GM19099 (cell line): ENCODE results near the gene EXOC3.

Source experiments
- POLR2A ChIP-seq: IDR thresholded peaks from 3 replicates; pipeline ENCODE4 v1.6.1; 2011; ENCODE audit warnings: low read depth; ENCODE audit not compliant: insufficient read length; ENCODE audit errors: extremely low read depth

Gene EXOC3

DNA sequence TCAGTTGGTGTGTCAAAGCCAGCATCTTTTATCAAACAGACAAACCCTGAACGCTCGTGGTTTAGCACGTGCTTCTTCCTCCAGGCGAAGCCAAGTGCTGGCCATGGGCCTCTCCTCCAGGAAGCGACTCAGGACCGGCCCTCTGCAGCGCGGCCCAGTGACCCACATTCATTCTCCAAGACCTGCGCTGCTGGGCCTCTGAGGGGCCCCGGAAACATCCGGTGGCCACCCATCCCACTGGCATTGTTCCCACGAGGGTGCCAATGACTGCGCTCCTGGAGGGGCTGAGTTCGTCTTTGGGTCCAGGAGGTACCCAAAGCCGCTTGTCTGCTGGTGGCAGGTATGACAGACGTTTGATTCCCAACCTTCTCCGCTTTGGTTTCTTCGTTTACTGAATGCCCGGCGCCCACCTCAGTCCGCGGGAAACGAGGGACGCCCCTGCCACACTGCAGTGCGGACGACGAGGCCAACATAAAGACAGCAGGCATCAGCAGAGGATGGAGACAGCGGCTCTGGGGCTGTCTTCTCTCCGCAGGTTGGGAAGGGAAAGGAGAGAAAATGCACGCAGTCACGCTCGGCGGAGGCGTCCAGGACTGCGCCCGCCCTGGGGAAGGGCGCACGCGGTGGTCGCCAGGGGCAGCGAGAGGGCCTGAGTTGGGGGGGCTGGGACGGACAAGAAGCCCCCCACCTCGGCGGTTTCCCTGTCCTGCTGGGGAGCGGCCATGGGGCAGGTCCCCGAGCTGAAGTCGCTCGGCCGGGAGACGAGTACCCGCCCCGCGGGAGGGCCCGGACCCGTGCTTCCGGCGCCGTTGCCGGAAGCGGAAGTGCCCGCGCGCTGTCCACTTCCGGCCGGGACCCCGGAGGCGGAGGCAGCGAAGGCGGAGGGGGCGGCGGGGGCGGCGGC lies at the start of gene EXOC3:
EXOC3 (plus strand) TSS at position 842 of the 904 bp plus-strand sequence. CDS start 3,030 bp downstream, outside the sequence.
- TF ChIP-seq POLR2A: peak; percentile 85

DNA sequence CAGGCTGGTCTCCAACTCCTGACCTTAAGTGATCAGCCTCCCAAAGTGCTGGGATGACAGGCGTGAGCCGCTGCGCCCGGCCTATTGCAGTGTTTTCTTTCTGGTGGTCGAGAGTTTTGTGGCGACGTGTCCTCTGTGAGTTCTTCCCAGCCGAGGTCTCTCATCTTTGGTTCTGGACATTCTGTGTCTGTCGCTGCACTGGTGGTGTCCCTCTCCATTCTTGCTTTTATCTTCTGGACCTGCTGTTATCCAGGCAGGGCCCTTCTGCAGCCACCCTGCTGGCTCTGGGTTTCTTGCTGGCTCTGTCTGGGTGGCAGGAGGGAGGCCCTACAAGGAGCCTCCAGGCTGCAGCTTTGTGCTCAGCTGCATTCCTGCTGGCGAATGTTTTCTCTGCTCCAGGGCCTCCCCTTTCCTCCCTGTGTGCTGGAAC lies 49.1 kb upstream of the EXOC3 start:
- no peak for TF ChIP-seq POLR2A

DNA sequence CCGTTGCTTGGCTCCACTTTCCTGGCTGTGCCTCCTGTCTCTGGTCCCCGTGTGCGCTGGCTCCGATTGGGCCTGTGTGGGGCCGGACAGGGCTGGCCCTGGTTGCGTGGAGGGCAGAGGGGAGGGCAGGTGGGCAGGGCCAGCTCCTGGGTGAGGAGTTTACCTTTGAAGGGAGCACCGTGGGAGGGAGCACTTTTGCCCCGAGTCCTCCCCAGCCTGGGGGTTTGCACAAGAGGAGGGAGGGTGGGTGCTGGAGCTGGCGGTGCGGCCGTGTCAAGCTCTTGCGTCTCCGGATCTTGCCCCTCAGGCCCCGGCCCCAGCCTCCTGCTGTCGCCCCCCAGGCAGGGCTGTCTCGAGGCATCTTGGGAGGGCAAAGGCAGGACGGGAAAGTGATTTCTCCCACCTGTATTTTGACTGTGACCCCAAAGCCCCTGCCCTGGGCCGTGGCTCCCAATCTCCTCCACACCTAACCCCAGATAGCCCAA lies 48.3 kb upstream of the EXOC3 start:
- TF ChIP-seq POLR2A: no peak

DNA sequence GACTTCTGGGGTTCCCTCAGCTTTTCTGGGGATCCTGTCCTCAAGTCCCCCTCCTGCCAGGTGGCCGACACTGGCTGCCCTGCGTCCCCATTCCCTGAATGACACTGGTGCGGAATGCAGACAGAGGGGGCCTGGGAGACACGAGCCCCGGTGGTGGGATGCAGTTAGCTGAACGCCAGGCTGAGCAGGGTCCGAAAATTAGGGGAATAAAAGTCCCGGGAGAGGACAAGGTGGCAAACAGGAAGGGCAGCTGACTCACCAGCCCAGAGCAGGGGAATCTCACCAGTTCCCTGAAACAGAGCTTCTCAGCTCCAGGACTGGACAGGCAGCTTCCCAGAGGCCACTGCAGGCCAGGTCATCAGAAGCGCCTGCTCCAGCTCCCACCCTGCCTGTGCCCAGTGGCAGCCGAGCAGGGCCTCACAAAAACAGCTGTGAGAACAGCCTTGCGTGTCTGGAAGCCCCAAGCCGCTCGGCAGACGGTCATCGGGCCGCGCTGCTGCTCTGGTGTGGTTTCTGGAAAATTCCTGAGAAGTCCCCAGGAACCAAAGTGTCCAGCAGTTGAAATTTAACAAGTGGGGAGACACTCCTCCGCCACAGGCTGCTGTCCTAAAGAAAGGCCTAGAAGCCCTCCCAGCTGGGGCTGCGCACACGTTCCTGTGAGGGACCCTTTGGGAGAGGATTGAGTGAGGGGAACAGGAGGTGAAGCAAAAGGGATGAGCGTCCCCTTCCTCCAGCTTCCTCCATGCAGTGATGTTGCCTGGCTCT lies 47.6 kb upstream of the EXOC3 start:
- TF ChIP-seq POLR2A: no peak

DNA sequence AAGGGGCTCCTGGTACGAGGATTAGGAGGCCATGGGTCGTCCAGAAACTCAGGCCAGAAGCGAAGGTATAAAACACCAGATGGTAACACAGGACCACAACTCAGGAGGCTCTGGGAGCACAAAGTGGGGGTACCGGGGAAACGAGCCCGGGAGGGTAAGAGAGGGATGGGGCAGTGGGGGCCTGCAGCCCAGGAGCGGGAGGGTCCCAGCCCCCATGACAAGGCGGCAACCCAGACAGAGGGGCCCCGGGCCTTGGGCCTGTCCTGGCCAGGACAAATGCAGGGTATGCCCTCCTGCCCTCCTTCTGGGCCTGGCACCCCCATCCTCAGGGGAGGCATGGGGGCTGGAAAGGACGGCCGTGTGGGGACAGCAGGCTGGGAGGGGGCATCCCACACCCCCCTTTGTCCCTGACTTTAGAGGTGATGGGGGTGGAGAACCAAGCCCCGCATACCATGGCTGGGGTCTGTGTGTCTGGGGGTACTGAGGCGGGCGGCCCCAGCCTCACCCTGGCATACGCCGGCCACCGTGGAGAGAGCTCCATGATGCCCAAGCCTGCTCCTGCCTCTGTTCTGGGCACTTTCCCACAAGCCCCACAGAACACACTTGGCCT lies 47.0 kb upstream of the EXOC3 start:
- TF ChIP-seq POLR2A: no peak

DNA sequence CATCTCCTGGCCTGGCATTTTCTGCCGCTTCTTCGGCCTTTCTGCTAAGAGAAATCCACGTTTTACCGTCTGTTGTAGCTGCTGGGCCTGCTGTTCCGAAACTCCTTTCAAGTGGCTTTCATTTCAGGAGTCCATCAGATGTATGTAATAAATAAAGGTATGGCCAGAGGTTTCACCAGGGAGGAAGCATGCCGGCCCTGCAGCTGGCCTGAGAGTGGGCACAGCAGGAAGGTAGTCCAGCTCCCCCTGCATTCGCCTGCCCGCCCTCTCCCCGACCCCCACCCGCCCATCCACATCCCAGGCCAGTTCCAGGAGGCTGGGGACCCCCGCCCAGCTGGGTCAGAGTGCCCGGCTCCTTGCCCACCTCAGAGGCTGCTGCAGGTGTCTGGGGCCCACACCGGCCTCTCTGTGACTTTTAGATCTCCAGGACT lies 46.4 kb upstream of the EXOC3 start:
- no peak for TF ChIP-seq POLR2A

DNA sequence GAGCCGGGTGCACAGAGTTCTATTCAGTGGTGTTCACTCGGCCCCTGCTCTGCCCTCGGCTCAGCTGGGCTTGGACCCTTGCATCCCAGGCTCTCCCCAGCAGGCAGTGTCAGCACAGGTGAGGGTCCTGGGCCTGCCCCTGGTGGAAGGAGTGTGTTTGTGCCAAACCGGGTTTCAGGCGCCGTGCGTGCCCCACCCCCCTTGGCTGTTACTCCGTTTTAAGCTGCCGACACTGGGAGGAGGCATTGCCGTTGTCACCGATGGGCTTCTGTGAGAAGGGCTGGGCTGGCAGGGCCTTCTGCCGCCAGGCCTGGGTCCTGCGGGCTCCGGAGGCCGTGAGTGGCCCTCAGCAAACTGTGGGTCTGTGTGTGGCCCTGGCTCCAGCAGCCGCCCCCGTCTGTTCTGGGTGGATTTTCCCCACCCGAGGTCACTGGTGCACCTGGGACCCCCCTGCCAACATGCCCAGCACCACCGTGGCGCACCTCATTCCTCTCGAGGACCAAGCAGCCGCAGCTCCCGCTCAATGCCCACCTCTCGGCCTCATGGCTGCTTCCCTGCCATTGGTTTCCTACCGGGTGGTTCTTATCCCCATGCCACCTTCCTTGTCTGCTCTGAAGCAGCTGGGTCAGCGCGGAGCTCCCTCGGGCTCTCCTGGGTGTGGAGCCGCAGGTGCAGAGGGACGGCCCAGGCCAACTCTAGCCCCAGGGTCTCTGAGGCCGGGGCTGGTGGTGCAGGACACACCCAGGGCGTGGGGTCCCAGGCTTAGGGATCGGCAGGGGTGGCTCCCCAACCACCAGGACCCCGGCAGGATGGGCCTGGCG lies 44.3 kb upstream of the EXOC3 start:
- peak; percentile 13 for TF ChIP-seq POLR2A

DNA sequence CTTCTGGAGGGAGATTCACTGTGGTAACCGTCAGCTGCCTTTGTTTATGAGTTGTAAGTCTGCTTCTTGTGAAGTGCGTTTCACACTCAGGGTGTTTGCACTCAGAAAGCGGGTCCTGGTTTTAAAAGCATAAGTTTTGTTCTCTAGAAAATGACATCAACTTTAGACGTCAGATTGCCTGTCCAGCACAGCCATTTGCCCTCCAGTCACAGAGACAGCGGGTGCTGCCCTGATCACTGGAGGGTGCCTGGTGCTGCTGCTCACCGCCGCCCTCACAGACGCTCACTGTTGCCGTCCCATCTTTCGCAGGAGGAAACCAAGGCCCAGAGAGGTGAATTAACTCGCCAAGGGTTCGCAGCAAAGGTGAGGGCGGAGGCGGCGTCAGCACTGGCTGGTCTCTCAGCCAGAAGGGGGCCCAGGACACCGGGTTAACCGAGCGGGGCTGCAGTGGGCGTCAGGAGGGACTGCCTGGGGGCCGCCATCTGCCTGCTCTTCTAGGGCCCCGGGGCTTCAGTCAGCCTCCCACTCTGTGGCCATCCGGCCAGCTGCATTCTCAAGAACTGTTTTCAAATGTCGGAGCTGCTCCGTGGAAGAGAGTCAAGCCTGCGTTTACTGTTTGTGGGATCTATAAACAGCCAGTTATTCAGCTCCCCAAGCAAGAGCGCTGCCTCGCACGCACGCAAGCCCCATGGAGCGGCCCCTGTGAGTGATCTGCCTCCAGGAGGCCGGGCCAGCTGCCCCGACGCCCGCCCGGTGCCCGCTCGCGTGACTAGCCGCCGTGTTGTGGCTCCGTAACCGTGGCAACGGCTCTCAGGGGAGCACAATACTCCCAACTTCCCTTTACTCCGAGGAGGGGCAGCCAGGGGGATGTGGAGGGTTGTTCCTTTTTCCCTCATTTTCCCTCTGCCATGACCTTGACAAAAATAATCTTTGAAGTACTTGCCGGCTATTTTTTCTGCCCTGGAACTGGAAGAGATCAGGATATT lies 43.4 kb upstream of the EXOC3 start:
- peak; percentile 9 for TF ChIP-seq POLR2A

DNA sequence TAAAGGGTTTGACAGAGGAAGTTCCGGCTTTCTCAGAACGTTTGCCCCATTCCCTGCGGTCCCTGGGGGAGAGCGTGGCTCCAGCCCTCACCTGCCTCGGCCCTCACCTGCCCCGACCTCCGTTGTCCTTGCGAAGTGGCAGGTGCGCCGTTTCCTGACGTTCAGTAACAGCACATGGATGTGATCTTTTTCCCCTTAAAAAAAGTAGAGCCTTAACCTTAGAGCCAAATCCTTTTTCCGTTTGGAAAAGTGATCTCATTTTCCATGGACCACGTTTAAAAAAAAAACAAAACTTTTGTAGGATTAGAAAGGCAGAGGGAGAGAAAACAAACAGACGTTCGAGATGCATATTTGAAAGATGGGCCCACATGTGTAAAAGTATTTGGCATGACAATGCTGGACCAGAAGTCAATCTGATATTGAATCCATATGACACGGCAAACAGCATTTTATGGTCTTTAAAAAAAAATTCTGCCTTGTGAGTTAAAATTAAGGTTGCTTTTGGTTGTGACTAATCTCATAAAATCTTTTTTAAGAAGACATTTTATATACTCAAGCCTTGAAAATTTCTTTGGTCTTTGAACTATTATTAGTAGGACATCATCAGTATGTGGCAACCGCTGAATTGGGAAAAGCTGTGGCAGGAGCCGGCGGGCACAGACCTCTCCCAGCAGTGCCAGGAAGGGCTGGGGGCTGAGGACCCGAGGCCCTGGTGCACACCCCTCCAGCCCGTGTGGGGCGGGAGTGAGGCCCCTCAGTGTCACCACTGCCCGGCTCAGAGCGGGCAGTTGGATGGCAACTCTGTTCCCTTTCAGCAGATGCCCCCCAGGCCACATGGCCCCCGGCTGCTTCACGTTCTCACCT lies 42.5 kb upstream of the EXOC3 start:
- no peak for TF ChIP-seq POLR2A

DNA sequence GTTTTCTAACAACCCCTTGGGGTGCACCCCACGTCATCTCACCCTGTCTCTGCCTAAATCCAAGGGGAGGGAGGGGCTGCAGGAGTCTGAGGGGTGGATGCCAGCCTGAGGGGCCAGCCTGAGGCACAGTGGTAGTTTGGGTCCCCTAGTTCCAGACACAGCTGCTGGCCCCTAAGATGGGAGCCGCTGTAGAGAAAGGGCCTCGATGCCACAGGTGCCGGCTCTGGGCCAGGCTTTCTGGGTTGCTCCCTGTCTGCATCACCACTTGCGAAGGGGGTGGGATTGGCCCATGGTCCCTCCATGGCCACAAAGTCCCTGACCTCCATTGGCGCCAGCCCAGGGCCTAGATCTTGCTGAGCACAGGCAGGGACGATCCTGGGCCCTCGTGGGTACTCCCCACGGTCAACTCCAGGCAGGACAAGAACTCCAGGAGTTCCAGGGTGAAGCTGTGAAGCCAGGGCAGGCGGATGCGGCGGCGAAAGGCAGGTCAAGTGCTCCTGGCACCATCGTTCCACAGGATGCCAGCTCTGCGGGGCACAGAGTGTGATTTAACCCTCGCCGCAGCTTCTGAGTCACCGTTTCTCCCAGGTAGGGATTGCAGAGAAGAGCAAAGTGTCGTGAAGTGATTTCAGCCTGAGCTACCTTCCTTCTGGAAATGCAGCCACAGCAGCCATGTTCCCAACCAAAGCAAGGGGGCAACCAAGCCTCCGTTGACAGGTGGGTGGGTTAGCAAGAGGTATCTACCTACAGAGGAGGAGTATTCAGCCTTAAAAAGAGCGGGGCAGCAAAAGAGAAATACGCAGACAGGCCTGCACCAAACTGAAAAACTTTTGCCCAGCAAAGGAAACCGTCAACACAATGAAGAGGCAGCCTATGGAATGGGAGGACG lies 41.6 kb upstream of the EXOC3 start:
- no peak for TF ChIP-seq POLR2A

DNA sequence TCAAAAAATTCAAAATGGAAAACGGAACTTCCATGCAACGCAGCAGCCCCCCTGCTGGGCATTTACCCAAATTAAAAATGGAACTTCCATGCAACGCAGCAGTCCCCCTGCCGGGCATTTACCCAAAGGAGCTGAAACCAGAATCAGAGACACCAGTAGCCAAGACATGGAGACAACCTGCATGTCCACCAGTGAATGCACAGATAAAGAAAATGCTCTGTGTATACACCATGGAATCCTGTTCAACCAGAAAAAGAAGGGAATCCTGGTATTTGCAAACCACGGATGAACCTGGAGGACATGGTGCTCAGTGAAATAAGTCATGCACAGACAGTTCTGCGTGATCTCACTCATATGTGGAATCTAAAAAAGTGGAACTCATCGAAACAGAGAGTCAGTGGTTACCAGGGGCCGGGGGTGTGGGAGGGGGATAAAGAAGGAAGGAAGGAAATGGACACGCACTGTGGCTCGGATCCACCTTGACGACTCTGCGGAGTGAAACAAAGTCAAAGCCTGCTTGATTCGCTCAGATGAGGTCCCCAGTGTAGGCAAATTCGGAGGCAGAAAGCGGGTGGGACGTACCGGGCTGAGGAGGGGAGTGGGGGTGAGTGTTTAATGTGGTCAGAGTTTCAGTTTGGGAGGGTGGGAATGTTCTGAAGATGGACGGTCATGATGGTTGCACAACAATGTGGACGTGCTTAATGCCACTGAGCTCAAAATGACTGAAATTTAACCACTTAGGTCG lies 40.2 kb upstream of the EXOC3 start:
- TF ChIP-seq POLR2A: no peak
